Natural killer cell (primary cell): Measurements from ENCODE around the gene MTMR4. TPM values are rescaled to one million over a fixed set of nuclear protein-coding genes. Genes with fewer than 3 reads are reported as not detected.

Source experiments
- ATAC-seq, 3 donors: fragments of 150-1000 bp in 2 of 3; fragments of 200-7000 bp in 1 of 3; cut with Tn5 transposase; 1 replicate in 1 of 3; 2 replicates in 2 of 3; pipeline ENCODE4 v1.10.0; 2021; ENCODE audit warnings: mild to moderate bottlenecking in 2 of 3, moderate library complexity in 2 of 3
- DNase-seq, 2 donors: peaks; one replicate each; pipeline versions ENCODE4 v3.0.0 to v3.0.0-alpha.2; 2013 to 2021; ENCODE audit warnings: mixed read lengths in 1 of 2
- H3K27ac ChIP-seq: one replicate; pipeline ENCODE4 v1.5.1; 2013; ENCODE audit warnings: mild to moderate bottlenecking, low read length
- H3K27me3 ChIP-seq: one replicate; pipeline ENCODE4 v1.6.1; 2013; ENCODE audit warnings: low read length; ENCODE audit not compliant: control insufficient read depth, insufficient read depth
- H3K36me3 ChIP-seq: one replicate; pipeline ENCODE4 v1.6.1; 2013; ENCODE audit warnings: low read length; ENCODE audit not compliant: control insufficient read depth, insufficient read depth
- H3K4me1 ChIP-seq: one replicate; pipeline ENCODE4 v1.6.1; 2013; ENCODE audit warnings: low read length; ENCODE audit not compliant: control insufficient read depth, insufficient read depth
- H3K4me3 ChIP-seq: one replicate; pipeline ENCODE4 v1.5.1; 2013; ENCODE audit warnings: low read length
- H3K9me3 ChIP-seq: one replicate; pipeline ENCODE4 v1.6.1; 2013; ENCODE audit warnings: low read length; ENCODE audit not compliant: control insufficient read depth, insufficient read depth
- H3K27ac Mint-ChIP-seq, 2 donors: one replicate each; pipeline ENCODE4 v1.8.0; 2022; ENCODE audit warnings: mild to moderate bottlenecking in 2 of 2, mixed read lengths in 2 of 2, moderate library complexity in 1 of 2
- H3K27me3 Mint-ChIP-seq, 2 donors: one replicate each; pipeline ENCODE4 v1.8.0; 2022; ENCODE audit warnings: low read depth in 2 of 2, mixed read lengths in 2 of 2
- H3K36me3 Mint-ChIP-seq: one replicate; pipeline ENCODE4 v1.8.0; 2022; ENCODE audit warnings: mixed read lengths
- H3K4me1 Mint-ChIP-seq, 2 donors: one replicate each; pipeline ENCODE4 v1.8.0; 2022; ENCODE audit warnings: mixed read lengths in 2 of 2
- H3K4me3 Mint-ChIP-seq: one replicate; pipeline ENCODE4 v1.8.0; 2022; ENCODE audit warnings: mild to moderate bottlenecking, moderate library complexity, mixed read lengths
- H3K9me3 Mint-ChIP-seq, 2 donors: one replicate each; pipeline ENCODE4 v1.8.0; 2022; ENCODE audit warnings: mixed read lengths in 2 of 2
- WGBS: methylation state at CpG from one replicate; pipeline ENCODE4 v1.1.7; 2013; ENCODE audit warnings: missing lambda C conversion rate; ENCODE audit not compliant: insufficient coverage; 5-methylcytosine and 5-hydroxymethylcytosine counted together
- intact Hi-C: fragments of 100-400 bp; cut with micrococcal nuclease; formaldehyde crosslinking; loops from one replicate; pipeline ENCODE4 v1.14.2; 2022
- total RNA-seq, 4 donors: library from RNA; stranded (reverse); fragments of 120-200 nt in 1 of 4; gene quantifications; one replicate each; pipeline versions ENCODE4 v1.2.3 to v1.2.4, GENCODE V29; 2013 to 2022
- TF ChIP-seq, protein P1 (sequence below): fragments of 200-600 bp; IDR thresholded peaks from one replicate; pipeline ENCODE4 v1.8.0; 2022; ENCODE audit warnings: antibody characterized with exemption

MTMR4 gene
- total RNA-seq, 3 donors from 2014 or later (not counting 1 experiment from before 2014, with no cell fraction given): 28.4 to 43.4 (median 39.7) TPM

GRCh38 chr17:58531661-58532554 lies 17.5 kb upstream of the MTMR4 start:
- Histone ChIP-seq H3K4me1 (peaks cover 25% of the 10 kb centered on the region), H3K27ac (no peak overlapping the region), H3K9me3 (no peaks in the 10 kb centered on the region), H3K36me3 (no peaks in the 10 kb centered on the region), H3K4me3 (peak overlapping the region; percentile 24), H3K27me3 (peaks cover 4% of the 10 kb centered on the region)
- Mint-ChIP-seq H3K36me3 (no peaks in the 10 kb centered on the region), H3K4me3 (peak overlapping the region; percentile 25), H3K27ac (peak overlapping the region in 1 of 2 donors; percentile 38), H3K27me3 (peaks cover 30 to 43% of the 10 kb centered on the region in 2 donors), H3K4me1 (peaks cover 6 to 9% of the 10 kb centered on the region in 2 donors), H3K9me3 (no peaks in the 10 kb centered on the region)
- TF ChIP-seq, protein P1, sequence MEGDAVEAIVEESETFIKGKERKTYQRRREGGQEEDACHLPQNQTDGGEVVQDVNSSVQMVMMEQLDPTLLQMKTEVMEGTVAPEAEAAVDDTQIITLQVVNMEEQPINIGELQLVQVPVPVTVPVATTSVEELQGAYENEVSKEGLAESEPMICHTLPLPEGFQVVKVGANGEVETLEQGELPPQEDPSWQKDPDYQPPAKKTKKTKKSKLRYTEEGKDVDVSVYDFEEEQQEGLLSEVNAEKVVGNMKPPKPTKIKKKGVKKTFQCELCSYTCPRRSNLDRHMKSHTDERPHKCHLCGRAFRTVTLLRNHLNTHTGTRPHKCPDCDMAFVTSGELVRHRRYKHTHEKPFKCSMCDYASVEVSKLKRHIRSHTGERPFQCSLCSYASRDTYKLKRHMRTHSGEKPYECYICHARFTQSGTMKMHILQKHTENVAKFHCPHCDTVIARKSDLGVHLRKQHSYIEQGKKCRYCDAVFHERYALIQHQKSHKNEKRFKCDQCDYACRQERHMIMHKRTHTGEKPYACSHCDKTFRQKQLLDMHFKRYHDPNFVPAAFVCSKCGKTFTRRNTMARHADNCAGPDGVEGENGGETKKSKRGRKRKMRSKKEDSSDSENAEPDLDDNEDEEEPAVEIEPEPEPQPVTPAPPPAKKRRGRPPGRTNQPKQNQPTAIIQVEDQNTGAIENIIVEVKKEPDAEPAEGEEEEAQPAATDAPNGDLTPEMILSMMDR: no peak
- peak; percentile 65 to 78 for DNase-seq
- intact Hi-C loops: no loop called here
- 2% methylated on average over 81 of the region's 82 CpGs for WGBS
- peak; percentile 89 to 98 (median 96) for ATAC-seq

DNA sequence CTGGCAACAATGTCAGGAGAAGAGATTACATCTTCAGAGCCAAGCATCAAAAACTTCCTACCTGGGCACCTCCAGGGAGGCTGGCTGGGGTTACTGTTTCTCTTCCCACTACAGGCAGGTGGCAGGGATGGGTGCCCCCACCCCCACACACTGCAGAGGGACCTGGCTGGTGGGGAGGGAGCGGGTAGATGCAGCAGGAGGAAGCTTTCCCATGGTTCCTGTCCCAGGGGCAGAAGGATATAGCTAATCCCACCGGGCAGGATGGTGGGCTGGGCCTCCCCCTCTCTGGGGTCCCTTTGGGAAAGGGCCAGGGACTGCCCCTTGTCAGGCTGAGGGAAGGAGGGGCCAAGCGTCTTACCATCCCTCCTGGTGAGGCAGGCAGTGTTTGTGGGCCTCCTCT lies 16.7 kb upstream of the MTMR4 start:
- peaks cover 29 to 36% of the 10 kb centered on the region in 2 donors for H3K27me3 Mint-ChIP-seq
- H3K36me3 Mint-ChIP-seq: no peaks in the 10 kb centered on the region

DNA sequence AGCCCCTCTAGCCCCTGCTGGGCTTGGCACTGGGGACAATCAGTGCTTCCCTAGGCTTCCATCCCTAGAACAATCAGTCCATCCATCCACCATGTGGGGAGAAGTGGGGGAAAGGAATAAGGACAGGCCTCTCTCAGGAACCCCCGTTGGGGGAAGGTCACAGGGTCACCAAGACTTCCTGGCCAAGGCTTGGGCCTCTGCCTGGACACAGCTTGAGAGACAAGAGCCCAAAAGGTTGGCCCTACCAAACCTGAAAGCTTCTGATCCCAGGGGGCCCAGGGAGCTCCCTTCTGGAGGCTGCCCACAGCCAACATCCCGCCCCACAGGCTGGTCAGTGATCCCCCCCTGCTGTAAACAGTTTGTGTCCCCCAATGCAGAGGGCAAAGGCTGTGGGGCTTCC lies 16.2 kb upstream of the MTMR4 start:
- H3K27ac ChIP-seq: no peak overlapping the region
- no peaks in the 10 kb centered on the region for H3K9me3 Mint-ChIP-seq
- H3K4me3 Mint-ChIP-seq: peak overlapping the region; percentile 47
- TF ChIP-seq, protein P1: no peak
- H3K4me3 ChIP-seq: no peak overlapping the region
- H3K4me1 Mint-ChIP-seq: peaks cover 6 to 9% of the 10 kb centered on the region in 2 donors
- H3K27me3 ChIP-seq: peaks cover 4% of the 10 kb centered on the region
- 78% methylated on average over 2 of the region's 2 CpGs for WGBS
- no peaks in the 10 kb centered on the region for H3K9me3 ChIP-seq
- peaks cover 24 to 31% of the 10 kb centered on the region in 2 donors for H3K27me3 Mint-ChIP-seq
- no peak for DNase-seq
- intact Hi-C loops: no loop called here
- no peak for ATAC-seq
- H3K36me3 ChIP-seq: no peaks in the 10 kb centered on the region
- H3K4me1 ChIP-seq: peaks cover 25% of the 10 kb centered on the region
- H3K36me3 Mint-ChIP-seq: no peaks in the 10 kb centered on the region
- H3K27ac Mint-ChIP-seq: no peak overlapping the region

More for the DNA sequence above, 16.7 kb upstream of the MTMR4 start:
- Histone ChIP-seq H3K4me3 (no peak overlapping the region), H3K4me1 (peaks cover 25% of the 10 kb centered on the region), H3K27me3 (peaks cover 4% of the 10 kb centered on the region), H3K36me3 (no peaks in the 10 kb centered on the region), H3K9me3 (no peaks in the 10 kb centered on the region), H3K27ac (no peak overlapping the region)
- intact Hi-C loops: no loop called here
- no peak for DNase-seq
- ATAC-seq: no peak
- TF ChIP-seq, protein P1: no peak
- 75% methylated on average over 3 of the region's 3 CpGs for WGBS
- H3K27ac Mint-ChIP-seq: no peak overlapping the region
- H3K4me3 Mint-ChIP-seq: peak overlapping the region; percentile 47
- no peaks in the 10 kb centered on the region for H3K9me3 Mint-ChIP-seq
- H3K4me1 Mint-ChIP-seq: peaks cover 6 to 9% of the 10 kb centered on the region in 2 donors
